HepG2 (cell line): Measurements from ENCODE around the gene GSC2.

Experiments
- CTCF ChIP-seq: sonication (generic); formaldehyde crosslinking; IDR thresholded peaks from 2 replicates; pipeline ENCODE4 v1.5.0; 2020; ENCODE audit warnings: mild to moderate bottlenecking, missing genetic modification reagents, moderate library complexity
- FOXA1 ChIP-seq, 2 experiments: fragments of 450-650 bp in 1 of 2; sonication (generic) in 1 of 2; formaldehyde crosslinking in 1 of 2; IDR thresholded peaks; 2 replicates each; pipeline versions ENCODE4 v1.4.0 to v1.6.1; 2016 to 2020; ENCODE audit warnings: missing genetic modification reagents in 1 of 2
- FOXM1 ChIP-seq: sonication (generic); formaldehyde crosslinking; IDR thresholded peaks from 2 replicates; pipeline ENCODE4 v1.5.0; 2020; ENCODE audit warnings: missing genetic modification reagents
- PCBP2 ChIP-seq: fragments of 200-400 bp; formaldehyde crosslinking; optimal IDR thresholded peaks from 2 replicates; pipeline ENCODE3; 2018; ENCODE audit warnings: low read length, low read depth; ENCODE audit not compliant: poor library complexity, severe bottlenecking
- RAD21 ChIP-seq: fragments of 450-650 bp; formaldehyde crosslinking; IDR thresholded peaks from 2 replicates; pipeline ENCODE4 v1.5.0; 2020; ENCODE audit warnings: mild to moderate bottlenecking
- SRSF4 ChIP-seq: fragments of 200-400 bp; formaldehyde crosslinking; IDR thresholded peaks from one replicate; pipeline ENCODE4 v1.6.1; 2018; ENCODE audit warnings: mild to moderate bottlenecking, low read depth, low read length, moderate library complexity; ENCODE audit not compliant: poor library complexity, severe bottlenecking
- TOE1 ChIP-seq: sonication (generic); formaldehyde crosslinking; IDR thresholded peaks from 2 replicates; pipeline ENCODE4 v1.4.0; 2020; ENCODE audit warnings: mild to moderate bottlenecking, missing genetic modification reagents
- ZKSCAN1 ChIP-seq: fragments of 150-350 bp; IDR thresholded peaks from 2 replicates; pipeline ENCODE4 v1.6.1; 2014; ENCODE audit warnings: low read length
- ZNF264 ChIP-seq: sonication (generic); formaldehyde crosslinking; IDR thresholded peaks from 2 replicates; pipeline ENCODE4 v1.4.0; 2020; ENCODE audit warnings: missing genetic modification reagents
- ZSCAN30 ChIP-seq: sonication (generic); formaldehyde crosslinking; IDR thresholded peaks from 2 replicates; pipeline ENCODE4 v1.5.0; 2020; ENCODE audit warnings: mild to moderate bottlenecking, missing genetic modification reagents
- TF ChIP-seq, protein P1 (sequence below): sonication (generic); formaldehyde crosslinking; IDR thresholded peaks from 2 replicates; pipeline ENCODE4 v1.5.1; 2020; ENCODE audit warnings: missing genetic modification reagents, mild to moderate bottlenecking, borderline replicate concordance

DNA sequence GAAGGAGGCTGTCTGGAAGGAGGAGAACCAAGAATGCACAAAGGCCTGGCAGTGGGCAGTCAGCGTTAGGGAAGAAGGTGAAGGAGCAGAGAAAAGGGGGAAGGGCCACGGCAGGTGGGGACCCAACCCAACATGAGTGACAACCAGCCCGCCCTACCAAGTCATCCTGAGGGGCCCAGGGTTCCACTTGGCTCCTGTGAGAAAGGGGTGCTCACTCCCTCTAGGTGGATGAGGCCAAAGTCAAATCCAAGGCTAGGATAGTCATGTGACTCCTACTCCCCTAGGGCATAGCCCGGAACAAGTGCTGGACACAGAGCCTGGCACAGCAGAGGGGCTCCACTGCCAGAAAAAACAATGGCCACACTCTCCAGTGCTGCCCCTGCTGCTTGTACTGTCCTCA, 25.7 kb downstream of the GSC2 start:
- no peak for TF ChIP-seq CTCF (CRISPR knock-in tag)
- TF ChIP-seq SRSF4: no peak
- TF ChIP-seq FOXA1 (IDR thresholded peaks at IDR 0.05): no peak
- TF ChIP-seq FOXA1 (CRISPR knock-in tag; IDR thresholded peaks at IDR 0.05): no peak
- no peak for TF ChIP-seq PCBP2
- TF ChIP-seq RAD21 (CRISPR knock-in tag): no peak
- no peak for TF ChIP-seq FOXM1 (CRISPR knock-in tag)
- TF ChIP-seq, protein P1, sequence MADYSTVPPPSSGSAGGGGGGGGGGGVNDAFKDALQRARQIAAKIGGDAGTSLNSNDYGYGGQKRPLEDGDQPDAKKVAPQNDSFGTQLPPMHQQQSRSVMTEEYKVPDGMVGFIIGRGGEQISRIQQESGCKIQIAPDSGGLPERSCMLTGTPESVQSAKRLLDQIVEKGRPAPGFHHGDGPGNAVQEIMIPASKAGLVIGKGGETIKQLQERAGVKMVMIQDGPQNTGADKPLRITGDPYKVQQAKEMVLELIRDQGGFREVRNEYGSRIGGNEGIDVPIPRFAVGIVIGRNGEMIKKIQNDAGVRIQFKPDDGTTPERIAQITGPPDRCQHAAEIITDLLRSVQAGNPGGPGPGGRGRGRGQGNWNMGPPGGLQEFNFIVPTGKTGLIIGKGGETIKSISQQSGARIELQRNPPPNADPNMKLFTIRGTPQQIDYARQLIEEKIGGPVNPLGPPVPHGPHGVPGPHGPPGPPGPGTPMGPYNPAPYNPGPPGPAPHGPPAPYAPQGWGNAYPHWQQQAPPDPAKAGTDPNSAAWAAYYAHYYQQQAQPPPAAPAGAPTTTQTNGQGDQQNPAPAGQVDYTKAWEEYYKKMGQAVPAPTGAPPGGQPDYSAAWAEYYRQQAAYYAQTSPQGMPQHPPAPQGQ (CRISPR knock-in tag): no peak
- no peak for TF ChIP-seq ZSCAN30 (CRISPR knock-in tag)
- no peak for TF ChIP-seq ZKSCAN1
- no peak for TF ChIP-seq ZNF264
- TF ChIP-seq TOE1 (CRISPR knock-in tag): no peak
